Activated CD4-positive, CD25-positive, alpha-beta regulatory T cell (primary cell): ENCODE measurements around the gene GPC6.

Source experiments
- DNase-seq, 4 experiments: peaks; one replicate each; lab custom pipeline; 2025; lab: John Stamatoyannopoulos, UW

GPC6 gene

DNA sequence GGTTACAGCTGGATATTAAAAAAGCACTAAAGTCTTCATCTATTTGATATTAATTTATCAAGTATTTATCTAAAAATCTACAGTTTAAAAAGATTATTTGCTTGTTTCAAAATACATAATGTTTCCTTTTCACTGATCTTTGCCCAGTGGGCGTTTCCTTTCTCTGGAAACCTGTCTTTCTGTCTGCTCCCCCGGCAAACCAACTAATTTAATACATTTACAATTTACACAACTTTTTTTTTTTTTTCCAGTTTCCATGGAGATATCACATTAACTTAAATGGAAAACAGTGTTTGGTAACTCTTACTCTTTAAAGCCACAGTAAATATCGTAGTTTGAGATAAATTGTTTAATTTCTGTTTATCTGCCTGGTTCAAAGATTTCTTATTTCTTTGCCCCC is 5.3 kb downstream of the GPC6 start:
- no peak for DNase-seq

DNA sequence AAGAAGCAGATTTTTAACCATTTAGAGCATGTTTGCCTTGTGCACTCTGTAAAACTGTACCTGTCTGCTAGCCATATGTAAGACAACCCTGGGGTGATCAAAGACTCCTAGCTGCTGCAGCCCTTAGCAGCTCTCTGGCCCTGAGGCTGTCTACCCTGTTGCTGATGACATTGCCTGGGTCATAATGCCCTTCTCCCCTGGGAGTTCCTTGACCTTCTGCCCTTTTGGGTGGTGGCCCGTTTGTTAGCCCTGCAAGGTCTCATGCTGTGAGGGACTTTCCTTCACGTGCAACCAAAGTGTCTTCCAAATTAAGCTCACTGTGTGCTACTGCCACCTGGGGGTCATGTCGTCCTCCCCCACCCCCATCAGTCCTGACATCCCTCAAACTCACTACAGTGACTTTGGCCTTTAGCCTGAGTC is 7.4 kb downstream of the GPC6 start:
- no peak for DNase-seq

DNA sequence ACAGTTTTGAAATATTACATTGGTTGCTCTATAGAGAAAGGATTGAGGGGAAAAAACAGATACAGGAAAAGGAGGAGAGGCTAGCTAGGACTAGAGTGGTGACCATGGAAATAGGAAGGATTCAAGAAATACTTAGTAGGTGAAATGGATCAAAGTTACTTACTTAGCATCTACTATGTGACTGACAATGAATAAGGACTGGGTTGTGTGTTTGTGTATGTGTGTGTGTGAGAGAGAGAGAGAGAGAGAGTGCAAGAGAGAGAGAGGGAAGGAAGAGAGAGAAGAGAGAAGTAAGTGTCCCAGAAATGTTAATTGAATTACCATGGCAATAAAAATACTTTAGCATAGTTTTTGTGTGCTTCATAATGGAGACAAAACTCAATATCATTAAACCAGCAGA is 7.9 kb downstream of the GPC6 start:
- no peak for DNase-seq

DNA sequence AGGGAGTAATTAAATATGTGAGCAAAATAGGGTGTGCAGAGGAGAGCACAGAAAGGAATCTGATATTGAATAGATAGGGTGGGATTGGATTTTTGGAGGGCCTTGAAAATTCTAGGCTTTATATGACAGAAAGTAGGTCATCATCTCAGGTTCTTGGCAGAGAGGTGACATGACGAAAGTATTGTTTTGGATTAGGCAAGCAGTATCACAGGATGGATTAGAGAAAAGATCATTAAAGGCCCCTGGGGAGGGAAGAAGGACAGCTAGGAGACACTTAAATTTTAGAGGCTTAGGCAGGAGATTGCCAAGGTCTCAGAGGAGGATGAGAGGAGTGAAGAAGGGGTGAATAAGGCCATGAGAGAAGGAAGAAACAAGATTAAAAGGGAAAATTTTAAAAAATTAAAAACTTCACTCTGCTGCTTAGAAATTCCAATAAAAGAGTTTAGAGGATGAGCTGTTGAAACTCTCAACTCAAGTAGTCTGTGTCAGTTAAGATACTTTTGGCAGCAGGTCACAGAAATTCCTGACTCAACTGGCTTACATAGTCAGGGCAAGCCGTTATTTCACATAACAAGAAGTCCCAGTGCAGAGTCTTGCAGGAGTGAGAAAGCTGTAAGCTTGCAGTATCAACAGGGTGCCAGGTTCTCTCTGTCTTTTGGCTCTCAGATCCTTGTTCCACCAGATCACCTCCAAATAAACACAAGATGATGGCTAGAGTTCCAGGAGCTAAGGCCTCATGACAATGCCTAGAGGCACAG is 8.8 kb downstream of the GPC6 start:
- DNase-seq, result no peak

DNA sequence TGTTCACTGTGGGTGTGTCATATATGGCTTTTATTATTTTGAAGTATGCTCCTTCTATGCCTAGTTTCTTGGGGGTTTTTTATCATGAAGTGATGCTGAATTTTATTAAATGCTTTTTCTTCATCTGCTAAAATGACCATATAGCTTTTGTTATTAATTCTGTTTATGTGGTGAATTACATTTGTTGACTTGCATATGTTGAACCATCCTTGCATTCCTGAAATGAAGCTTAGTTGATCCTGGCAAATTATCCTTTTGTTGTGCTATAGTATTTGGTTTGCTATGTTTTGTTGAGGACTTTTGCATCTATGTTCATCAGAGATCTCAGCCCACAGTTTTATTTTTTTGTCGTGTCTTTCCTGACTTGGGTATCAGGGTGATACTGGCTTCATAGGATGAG is 12.1 kb downstream of the GPC6 start:
- DNase-seq, result no peak

DNA sequence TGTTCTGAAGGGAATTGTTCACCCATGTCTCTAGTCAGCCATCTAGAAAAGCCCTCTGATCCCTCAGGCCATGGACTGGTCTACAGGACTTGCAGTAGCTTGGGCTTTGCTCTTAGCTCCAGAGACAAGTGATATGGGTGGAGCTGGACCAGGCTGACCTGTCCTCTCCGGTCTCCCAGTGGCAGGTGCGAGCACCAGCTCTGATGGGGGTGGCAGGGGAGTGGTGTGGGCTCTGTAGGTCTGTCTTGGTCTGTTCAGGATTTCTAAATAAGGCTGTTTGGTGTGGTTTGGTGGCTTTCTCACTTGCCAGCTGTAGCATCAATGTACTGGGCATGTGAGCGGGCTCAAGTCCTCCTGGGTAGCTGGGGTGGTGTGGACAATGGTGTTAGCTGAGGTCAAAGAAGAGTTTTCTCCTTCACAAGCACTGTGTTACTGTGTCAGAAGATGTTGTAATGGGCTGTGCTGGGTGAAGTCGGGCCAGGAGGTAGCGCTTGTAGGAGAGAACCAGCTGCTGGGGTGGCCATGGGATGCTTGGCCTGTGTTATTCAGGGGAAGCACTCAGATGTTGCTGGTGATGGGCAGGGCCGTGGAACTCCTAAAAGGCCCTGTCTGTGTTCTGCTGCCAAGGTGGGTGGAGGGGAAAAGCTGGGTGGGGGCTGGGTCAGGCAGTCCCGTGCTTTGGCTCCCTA is 16.9 kb downstream of the GPC6 start:
- DNase-seq, result no peak

DNA sequence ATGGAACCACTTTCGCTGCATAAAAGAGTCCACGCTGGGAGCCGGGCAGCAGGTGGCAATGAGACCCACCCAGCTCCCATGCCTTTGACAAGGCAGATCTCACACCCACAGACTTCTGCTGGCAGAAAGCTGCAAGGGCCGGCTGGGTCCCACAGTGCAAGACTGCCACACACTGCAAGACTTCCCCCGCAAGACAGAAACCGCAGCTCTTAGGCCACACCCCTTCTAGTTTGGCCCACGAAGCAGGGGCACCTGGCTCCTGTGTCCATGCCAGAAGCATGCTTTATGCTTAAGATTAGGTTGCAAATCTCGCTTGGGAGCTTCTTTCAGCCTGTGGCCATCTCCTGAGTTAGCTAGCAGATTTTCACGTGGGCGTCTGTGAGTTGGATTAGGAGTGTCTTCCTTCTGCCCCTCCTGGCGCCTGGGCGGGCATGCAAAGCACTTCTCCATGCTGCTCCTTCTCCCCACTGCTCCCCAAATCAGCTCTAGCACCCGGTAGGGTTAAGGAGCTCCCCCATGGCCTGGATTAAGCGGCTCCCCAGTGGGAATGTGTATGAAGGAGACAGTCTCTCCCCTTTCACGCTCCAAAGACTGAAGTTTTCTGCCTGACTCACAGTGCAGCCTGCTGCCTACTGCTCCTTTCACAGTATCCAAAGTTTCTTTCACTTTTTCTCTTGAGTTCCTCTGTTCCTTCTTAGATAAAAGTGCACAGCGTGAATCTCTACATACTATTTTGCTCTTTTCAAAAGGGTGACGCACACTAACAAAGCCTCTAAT is 17.7 kb downstream of the GPC6 start:
- DNase-seq, result no peak

DNA sequence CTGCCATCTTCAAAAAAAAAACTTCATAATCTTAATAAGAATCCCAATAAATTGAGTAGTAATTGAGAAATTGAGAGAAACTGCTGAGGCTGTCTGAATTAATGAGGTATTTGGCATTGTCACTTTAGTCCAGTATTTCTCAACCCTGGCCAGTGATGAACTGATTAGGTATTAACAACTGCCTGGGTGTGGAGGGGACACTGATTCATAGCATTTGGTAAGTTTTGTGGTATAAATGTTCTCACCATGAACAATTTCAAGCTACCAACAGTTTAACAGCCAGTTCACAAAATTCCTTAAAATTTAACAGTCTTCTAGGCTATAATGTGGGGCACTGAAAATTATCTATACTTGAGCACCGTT is 18.3 kb downstream of the GPC6 start:
- no peak for DNase-seq

DNA sequence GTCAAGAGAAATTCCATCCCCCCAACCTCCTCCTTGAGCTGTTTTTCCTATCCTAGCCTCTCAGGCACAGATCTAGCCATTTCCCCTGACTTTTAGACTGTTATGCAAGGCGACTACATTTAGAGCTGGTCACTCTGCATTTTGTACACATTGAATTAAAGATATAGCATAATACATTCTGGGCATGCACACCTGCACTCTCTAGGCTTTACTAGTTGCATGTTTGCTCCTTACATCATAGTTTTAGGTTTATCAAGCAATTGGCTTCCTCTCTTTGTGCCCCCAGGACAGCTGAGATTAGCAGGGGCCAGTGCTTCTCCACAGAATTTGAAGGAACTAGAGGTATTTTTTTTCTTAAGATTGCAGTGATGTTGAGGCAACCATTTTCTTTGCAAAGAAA is 19.5 kb downstream of the GPC6 start:
- no peak for DNase-seq

DNA sequence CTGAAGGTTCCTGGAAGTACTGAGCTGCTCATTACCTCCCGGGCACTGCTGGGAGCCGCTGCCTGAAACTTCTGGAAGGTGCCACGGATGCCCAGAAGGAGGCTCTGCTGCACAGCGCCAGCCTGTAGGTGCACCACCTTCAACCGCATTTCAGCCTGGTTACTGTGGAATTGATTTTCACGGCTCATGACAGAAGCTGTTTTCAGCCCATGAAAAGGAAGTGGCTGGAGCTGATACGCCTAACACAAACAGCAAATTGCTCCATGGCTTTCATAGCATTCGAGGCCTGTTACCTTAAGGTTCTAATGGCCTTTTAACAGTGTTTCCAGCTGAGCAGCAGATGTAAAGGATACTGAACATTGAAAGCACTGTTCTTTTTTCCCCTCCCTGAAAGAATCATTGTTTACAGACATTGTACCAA is 22.0 kb downstream of the GPC6 start:
- no peak for DNase-seq

DNA sequence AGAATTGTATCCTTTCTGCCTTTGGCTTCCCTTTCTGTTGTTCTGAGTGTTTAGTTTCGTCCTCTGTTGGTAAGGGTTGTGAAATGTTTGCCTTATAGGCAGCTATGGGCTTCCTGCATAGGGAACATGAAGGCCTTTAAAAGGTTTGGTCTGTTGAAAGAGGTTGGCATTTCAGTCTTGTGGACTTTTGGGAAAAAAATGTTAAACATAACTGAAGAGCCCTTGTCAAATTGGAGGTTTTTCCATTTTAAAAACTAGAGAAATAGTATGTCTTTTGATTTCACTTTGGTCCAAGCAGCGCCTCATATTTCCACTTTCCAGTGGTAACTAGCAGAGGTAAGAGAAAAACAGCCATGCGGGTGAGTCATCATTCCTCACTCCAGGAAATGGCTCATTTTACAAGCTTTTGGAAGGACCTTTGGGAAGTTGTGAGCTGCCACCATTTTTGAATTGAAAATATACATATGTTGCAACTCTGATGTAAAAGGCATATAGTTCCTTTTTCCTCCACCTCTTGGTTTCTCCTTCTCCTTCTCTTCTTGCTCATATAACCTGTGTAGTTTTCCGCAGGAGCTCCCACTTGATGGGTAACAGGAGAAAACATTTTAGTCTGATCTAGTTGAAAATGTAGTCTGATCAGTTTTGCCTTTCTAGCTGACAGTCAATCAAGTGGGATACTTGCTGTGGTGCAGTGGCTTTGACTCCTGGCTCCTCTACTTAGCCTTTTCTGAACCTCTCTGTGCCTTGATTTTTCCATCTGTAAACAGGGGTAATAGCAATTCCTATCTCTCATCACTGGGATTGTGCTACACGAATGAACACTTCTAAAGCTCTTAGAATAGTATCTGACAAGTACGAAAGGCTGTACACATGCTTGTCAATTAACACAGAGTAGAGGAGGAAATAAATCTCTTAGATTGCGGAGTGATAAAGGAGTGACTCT is 23.0 kb downstream of the GPC6 start:
- no peak for DNase-seq

DNA sequence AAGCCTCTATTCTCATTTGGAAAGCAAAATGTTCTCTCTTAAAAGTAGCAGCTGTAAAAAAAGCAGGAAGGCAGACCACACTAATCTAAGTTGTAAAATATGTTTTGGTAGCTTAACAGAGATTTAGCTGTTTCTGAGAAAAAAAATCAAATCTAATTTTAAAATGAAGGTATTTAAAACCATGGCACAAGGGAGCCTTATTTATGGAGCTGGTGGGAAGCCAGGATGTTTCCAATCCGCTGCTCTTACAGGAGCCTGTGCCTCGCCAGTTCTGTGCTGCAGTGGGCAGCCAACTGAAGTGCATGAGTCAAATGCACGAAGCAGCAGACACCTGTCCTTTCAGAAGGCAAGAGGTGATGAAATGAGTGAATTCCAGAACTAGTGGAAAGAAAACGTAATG is 28.2 kb downstream of the GPC6 start:
- DNase-seq, result no peak

DNA sequence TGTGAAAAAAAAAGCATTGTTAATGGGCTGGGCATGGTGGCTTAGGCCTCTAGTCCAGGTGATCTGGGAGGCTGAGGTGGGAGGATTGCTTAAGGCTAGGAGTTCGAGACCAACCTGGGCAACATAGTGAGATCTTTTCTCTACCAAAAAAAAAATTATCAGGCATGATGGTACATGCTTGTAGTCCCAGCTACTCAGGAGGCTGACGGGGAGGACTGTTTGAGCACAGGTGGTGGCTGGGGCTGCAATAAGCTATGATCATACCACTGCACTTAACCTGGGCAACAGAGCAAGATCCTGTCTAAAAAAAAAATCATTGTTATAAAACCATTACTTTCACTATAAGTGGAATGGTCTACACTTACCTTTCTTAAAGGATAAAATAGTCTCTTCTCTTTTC is 30.4 kb downstream of the GPC6 start:
- DNase-seq, result no peak

DNA sequence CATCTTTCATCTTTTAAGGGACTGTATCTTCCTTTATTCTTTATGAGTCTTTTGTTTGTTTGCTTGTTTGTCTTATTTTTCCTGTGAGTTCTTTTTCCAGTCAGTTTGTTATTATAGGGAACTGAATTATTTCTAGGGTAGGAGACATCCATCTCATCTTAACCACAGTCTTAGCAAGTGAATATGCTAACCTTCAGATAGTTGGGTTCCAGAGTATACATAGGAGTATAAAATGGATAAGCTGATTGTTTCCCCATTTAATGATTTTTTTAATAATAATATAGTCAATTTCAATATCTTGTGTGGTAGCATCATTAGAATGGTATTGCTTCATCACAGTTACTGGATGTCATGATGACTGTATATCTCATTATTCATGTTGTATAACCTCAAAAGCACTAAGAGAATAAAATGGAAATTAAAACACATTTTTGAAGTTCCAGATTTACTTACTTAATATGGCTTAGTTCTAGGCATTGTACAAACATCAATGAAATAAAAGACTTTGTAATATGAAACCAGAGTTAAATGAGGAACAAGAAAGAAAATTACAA is 33.0 kb downstream of the GPC6 start:
- no peak for DNase-seq

DNA sequence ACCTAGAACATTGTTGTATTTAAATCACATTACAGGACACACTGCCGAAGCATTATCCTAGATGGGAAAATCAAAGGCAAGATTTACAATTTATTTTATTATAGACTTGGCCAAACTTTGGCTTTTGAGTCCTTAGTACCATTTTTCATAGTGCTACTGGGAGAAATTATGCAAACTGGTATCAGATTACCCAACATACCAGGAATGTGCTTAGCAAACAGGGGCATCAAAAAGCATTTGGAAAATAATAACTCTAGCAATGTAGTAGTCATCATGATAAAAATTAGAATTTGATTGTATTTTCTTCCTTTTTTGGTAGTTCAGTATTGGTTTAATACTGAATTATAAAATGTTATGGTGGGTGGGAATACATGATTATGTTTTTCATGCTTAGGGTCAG is 34.0 kb downstream of the GPC6 start:
- DNase-seq, result no peak

DNA sequence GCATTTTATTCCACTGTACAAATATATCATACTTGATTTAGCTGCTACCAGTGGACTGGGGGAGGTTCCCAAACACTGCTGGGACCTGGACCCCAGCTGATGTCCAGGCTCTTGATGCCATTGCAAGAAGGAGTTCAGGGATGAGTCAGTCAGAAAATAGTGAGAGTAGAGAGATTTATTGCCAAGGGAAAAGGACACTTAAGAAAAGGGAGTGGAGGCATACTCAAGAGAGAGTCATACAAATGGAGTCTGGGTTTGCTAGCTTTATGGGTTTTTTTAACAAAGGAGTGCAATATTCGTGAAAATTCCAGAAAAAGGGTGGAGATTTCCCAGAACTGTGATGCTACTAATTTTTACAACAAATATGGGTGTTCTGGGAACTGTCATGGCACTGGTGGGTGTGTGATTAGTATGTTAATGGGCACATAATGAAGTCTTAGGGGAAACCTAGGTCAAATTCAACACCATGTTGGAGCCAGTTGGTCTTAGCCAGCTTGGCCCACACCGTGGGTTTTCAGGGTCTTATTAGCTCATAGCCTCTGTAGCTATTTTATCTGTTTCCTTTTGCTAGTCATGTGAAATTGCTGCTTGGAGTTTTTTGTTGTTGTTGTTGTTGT is 36.2 kb downstream of the GPC6 start:
- DNase-seq, result no peak

DNA sequence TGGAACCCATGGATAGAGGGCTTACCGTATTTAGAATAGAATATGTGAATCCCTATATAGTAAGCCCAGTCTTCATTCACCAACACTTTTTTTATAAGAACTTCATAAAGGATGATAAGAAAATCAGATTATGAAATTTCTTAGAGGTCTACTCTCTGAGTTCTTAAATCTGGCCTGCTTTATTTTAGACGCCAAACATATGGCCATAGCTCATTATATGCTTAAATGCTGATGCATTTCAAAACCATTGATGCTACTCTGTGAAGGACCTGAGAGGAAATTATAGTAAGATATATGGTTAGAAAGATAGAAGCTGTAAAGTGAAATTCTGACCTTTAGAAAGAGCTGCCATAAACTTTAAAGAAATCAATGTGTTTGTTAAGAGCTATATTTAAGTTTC is 38.3 kb downstream of the GPC6 start:
- DNase-seq, result no peak

DNA sequence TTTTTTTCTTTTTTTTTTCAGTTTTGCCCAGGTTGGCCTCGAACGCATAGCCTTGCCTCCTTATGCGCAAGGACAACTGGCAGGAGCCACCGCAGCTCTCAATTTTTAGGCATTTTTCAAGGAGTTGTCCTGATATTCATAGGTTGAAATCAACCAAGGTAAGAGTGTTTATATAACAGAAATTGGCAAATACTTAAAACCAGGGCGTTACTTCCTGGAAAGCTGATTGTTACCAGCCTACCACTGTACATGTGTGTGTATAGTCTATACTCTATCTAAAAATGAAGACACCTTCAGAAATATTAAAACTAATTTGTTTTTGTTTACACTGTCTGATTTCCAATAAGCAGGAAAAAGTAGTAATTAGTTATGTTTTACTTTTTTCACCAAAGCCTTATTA is 39.2 kb downstream of the GPC6 start:
- DNase-seq, result no peak

DNA sequence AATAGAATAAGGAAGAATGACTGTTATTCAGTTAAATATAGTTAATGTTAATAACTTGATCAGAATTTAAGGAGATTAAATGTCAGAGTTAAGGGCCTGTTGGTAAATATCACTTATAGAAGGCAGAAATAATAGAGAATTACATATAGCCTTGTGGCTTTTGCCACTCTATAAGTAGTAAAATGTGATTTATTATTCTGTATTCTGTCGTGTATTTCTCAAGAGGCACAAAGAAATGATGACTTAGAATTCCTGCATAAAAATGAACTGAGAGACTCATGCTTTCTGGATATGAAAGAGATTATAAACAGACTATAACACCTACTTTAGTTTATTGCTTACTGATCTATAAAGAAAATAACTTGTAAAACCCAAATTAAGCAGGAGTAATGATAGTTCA is 40.1 kb downstream of the GPC6 start:
- DNase-seq, result no peak

DNA sequence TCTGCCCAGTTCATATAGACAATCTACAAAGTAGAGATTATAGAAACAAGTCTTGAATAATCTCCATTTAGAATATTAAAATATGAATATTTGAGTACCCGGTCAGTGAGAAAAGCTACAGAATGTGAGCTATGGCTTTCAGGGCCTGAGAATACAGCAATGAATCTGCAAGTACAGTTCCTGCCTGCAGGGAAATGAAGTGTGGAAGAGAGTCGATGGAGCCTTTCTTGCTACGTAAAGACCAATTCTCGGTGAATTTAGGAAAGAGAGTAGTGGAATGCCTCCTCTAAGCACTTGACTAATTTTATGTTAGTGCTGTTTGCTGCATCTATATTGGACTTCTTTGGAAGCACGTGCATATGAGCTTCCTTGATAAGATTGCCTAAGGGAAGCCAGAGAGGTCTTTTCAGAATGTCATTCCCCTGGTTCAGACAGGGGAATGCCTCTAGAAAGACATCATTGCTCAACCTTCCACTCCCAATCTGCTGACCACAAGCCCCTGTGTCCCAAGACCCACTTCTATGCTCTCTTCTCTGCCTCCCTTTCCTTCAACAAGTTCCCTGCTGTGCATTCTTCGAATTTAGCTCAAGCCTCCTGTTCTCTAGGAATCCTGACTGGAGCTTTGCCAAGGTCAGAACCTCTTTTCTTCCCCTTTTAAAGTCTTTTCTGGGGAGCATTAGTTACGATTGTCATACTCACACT is 41.9 kb downstream of the GPC6 start:
- DNase-seq, result no peak
